WTC11 (cell line): Measurements from ENCODE around the gene SLC35F4. TPM values are rescaled to one million over a fixed set of nuclear protein-coding genes. Genes with fewer than 3 reads are reported as not detected.

Experiments
- ATF1 ChIP-seq: sonication (generic); formaldehyde crosslinking; IDR thresholded peaks from 2 replicates; pipeline ENCODE4 v1.8.1; 2023; ENCODE audit warnings: mild to moderate bottlenecking, moderate library complexity, missing genetic modification reagents
- ATF2 ChIP-seq: sonication (generic); formaldehyde crosslinking; IDR thresholded peaks from 2 replicates; pipeline ENCODE4 v1.8.1; 2022; ENCODE audit warnings: low read depth, missing genetic modification reagents, borderline replicate concordance
- E2F5 ChIP-seq: sonication (generic); formaldehyde crosslinking; IDR thresholded peaks from 2 replicates; pipeline ENCODE4 v1.8.1; 2022; ENCODE audit warnings: mild to moderate bottlenecking, moderate library complexity, missing genetic modification reagents
- EMX1 ChIP-seq: fragments of 250-450 bp; sonication (Bioruptor Pico); IDR thresholded peaks from 2 replicates; pipeline ENCODE4 v1.8.0; 2021; ENCODE audit warnings: mild to moderate bottlenecking
- FOXJ3 ChIP-seq: sonication (generic); formaldehyde crosslinking; IDR thresholded peaks from 2 replicates; pipeline ENCODE4 v1.9.0; 2021; ENCODE audit warnings: missing genetic modification reagents, mild to moderate bottlenecking, borderline replicate concordance
- FOXK1 ChIP-seq: sonication (generic); formaldehyde crosslinking; IDR thresholded peaks from 2 replicates; pipeline ENCODE4 v1.8.0; 2022; ENCODE audit warnings: mild to moderate bottlenecking, moderate library complexity, missing genetic modification reagents
- FOXP1 ChIP-seq: sonication (generic); formaldehyde crosslinking; IDR thresholded peaks from 2 replicates; pipeline ENCODE4 v1.8.0; 2022; ENCODE audit warnings: missing genetic modification reagents, mild to moderate bottlenecking, moderate library complexity, borderline replicate concordance
- GABPB1 ChIP-seq: sonication (generic); formaldehyde crosslinking; IDR thresholded peaks from 2 replicates; pipeline ENCODE4 v1.8.1; 2023; ENCODE audit warnings: mild to moderate bottlenecking, missing genetic modification reagents
- GRHL2 ChIP-seq: fragments of 250-450 bp; sonication (Bioruptor Pico); IDR thresholded peaks from 2 replicates; pipeline ENCODE4 v1.8.0; 2022; ENCODE audit warnings: mild to moderate bottlenecking, moderate library complexity; ENCODE audit not compliant: insufficient replicate concordance, severe bottlenecking
- MXD4 ChIP-seq: fragments of 250-450 bp; sonication (Bioruptor Pico); IDR thresholded peaks from 2 replicates; pipeline ENCODE4 v1.8.0; 2021; ENCODE audit warnings: mild to moderate bottlenecking, moderate library complexity, borderline replicate concordance
- MYBL2 ChIP-seq: sonication (generic); formaldehyde crosslinking; IDR thresholded peaks from 2 replicates; pipeline ENCODE4 v1.8.1; 2023; ENCODE audit warnings: mild to moderate bottlenecking, moderate library complexity, missing genetic modification reagents
- NFATC4 ChIP-seq: fragments of 250-450 bp; sonication (Bioruptor Pico); IDR thresholded peaks from 2 replicates; pipeline ENCODE4 v1.9.0; 2021; ENCODE audit warnings: mild to moderate bottlenecking
- NR1H2 ChIP-seq: sonication (generic); formaldehyde crosslinking; IDR thresholded peaks from 2 replicates; pipeline ENCODE4 v1.9.0; 2021; ENCODE audit warnings: mild to moderate bottlenecking, moderate library complexity, missing genetic modification reagents
- NR3C1 ChIP-seq: sonication (generic); formaldehyde crosslinking; conservative IDR thresholded peaks from 2 replicates; pipeline ENCODE4 v1.8.1; 2023; ENCODE audit warnings: low read depth, mild to moderate bottlenecking, missing genetic modification reagents
- PREB ChIP-seq: sonication (generic); formaldehyde crosslinking; IDR thresholded peaks from 2 replicates; pipeline ENCODE4 v1.8.1; 2022; ENCODE audit warnings: mild to moderate bottlenecking, missing genetic modification reagents, moderate library complexity, borderline replicate concordance
- SMAD4 ChIP-seq: sonication (generic); formaldehyde crosslinking; IDR thresholded peaks from 2 replicates; pipeline ENCODE4 v1.8.0; 2022; ENCODE audit warnings: mild to moderate bottlenecking, missing genetic modification reagents
- STAT6 ChIP-seq: sonication (generic); formaldehyde crosslinking; conservative IDR thresholded peaks from 2 replicates; pipeline ENCODE4 v1.8.1; 2023; ENCODE audit warnings: mild to moderate bottlenecking, low read depth, missing genetic modification reagents, moderate library complexity
- TEAD1 ChIP-seq: sonication (generic); formaldehyde crosslinking; IDR thresholded peaks from 2 replicates; pipeline ENCODE4 v1.8.0; 2022; ENCODE audit warnings: mild to moderate bottlenecking, missing genetic modification reagents
- ZBTB43 ChIP-seq: sonication (generic); formaldehyde crosslinking; IDR thresholded peaks from 2 replicates; pipeline ENCODE4 v1.8.1; 2023; ENCODE audit warnings: mild to moderate bottlenecking, missing genetic modification reagents
- ZMAT4 ChIP-seq: fragments of 250-450 bp; sonication (Bioruptor Pico); IDR thresholded peaks from 2 replicates; pipeline ENCODE4 v1.9.0; 2021; ENCODE audit warnings: mild to moderate bottlenecking
- ZNF219 ChIP-seq: sonication (generic); formaldehyde crosslinking; IDR thresholded peaks from 2 replicates; pipeline ENCODE4 v1.8.0; 2023; ENCODE audit warnings: missing genetic modification reagents, mild to moderate bottlenecking, borderline replicate concordance
- ZNF416 ChIP-seq: fragments of 250-450 bp; sonication (Bioruptor Pico); IDR thresholded peaks from 2 replicates; pipeline ENCODE4 v1.9.0; 2021; ENCODE audit warnings: mild to moderate bottlenecking, inconsistent platforms
- total RNA-seq: library from RNA; stranded (reverse); gene quantifications from 3 replicates; pipeline ENCODE4 v1.2.3, GENCODE V29; 2021
- TF ChIP-seq, protein P1 (sequence below): fragments of 250-450 bp; sonication (Bioruptor Pico); conservative IDR thresholded peaks from 2 replicates; pipeline ENCODE4 v1.9.0; 2021; ENCODE audit warnings: mild to moderate bottlenecking
- TF ChIP-seq, protein P2 (sequence below): sonication (generic); formaldehyde crosslinking; IDR thresholded peaks from 2 replicates; pipeline ENCODE4 v1.8.1; 2023; ENCODE audit warnings: mild to moderate bottlenecking, missing genetic modification reagents, borderline replicate concordance

SLC35F4 gene
- total RNA-seq, 1 experiment from 2014 or later: not detected

DNA sequence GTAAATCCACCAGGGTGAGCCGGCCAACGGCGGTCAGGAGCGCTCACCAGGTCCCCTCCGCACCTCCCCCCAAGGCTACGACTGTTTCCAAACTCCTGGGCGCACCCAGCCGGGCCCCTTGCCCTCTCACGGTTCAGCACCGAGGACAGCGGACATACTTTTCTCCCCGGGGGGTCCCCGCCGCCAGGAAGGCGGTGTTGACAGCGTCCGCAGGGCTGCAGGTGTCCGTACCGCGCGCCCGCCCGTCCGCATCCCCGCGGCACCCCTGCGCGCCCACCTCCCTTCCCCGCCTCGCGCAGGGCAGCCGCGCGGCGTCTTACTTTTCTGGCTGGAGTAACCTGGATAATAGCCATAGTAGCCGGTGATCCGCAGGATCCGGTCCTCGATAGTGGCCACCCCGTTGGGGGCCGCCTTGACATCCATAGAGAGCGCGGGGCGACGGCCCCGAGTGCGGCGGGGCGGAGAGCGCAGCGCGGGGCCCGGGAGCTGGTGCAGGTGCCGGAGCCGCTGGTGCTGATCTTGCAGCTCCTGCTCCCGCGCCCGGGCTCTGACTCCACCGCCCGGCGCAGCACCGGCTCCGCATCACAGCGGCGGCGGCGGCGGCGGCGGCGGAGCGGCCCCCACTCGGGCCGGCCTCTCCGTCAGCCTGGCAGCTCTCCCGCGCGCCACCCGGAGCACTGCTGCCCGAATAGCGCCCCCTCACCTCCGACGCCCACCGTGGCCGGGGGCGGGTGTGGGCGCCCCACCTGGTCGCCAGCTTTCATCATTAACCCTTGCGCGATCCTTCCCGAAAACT lies at the start of gene SLC35F4 (continued):
- no peak for TF ChIP-seq NR3C1
- 0 out of 2 replicates have a peak, but pooled peaks have one; percentile 42 for TF ChIP-seq MYBL2 (CRISPR knock-in tag)
- TF ChIP-seq SMAD4 (CRISPR knock-in tag): peak; percentile 72; the same call in 1 of the 2 replicates
- no peak for TF ChIP-seq FOXJ3 (CRISPR knock-in tag)
- no peak for TF ChIP-seq GRHL2
- no peak for TF ChIP-seq NFATC4
- no peak for TF ChIP-seq ZNF416
- no peak; the same call in 1 of the 2 replicates for TF ChIP-seq ZNF219 (CRISPR knock-in tag)
- no peak for TF ChIP-seq GABPB1 (CRISPR knock-in tag)
- no peak for TF ChIP-seq ZMAT4
- TF ChIP-seq FOXP1 (CRISPR knock-in tag): peak; percentile 84; the same call in 1 of the 2 replicates
- peak; percentile 37; the same call in 1 of the 2 replicates for TF ChIP-seq ATF2 (CRISPR knock-in tag)
- TF ChIP-seq ATF1 (CRISPR knock-in tag): no peak
- TF ChIP-seq TEAD1 (CRISPR knock-in tag): peak; percentile 94
- no peak for TF ChIP-seq PREB
- no peak for TF ChIP-seq STAT6 (CRISPR knock-in tag)
- peak; percentile 92 for TF ChIP-seq FOXK1 (CRISPR knock-in tag)
- peak; percentile 75; the same call in 1 of the 2 replicates for TF ChIP-seq ZBTB43 (CRISPR knock-in tag)
- no peak for TF ChIP-seq MXD4 (CRISPR knock-in tag)
- no peak for TF ChIP-seq EMX1
- peak; percentile 40; the same call in 1 of the 2 replicates for TF ChIP-seq E2F5 (CRISPR knock-in tag)
- TF ChIP-seq, protein P1, sequence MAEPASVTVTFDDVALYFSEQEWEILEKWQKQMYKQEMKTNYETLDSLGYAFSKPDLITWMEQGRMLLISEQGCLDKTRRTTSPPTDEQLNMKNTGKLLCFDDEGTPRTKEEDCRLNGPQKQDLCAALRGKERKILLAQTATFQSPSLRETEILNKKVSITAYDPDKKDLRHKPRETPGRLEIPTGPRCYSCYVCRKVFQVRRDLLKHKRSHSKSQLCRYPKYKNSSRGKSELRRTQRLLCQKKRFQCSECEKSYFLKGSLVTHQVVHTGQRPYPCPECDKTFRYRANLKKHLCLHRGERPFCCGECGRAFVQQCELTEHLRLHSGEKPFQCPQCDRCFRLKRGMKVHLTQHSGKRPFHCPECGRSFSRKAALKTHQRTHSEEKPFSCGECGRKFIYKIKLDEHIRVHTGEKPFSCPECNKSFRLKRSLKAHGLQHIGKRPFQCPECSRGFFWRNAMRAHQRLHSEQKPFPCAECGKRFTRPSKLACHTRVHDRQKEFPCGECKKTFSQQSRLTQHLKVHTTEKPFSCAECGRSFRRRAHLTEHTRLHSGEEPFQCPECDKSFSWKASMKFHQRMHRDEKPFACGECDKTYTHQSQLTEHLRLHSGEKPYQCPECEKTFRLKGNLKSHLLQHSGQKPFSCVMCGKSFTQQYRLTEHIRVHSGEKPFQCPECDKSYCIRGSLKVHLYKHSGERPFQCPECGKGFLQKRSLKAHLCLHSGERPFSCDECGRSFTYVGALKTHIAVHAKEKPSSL (CRISPR knock-in tag): no peak
- no peak for TF ChIP-seq NR1H2 (CRISPR knock-in tag)
- TF ChIP-seq, protein P2, sequence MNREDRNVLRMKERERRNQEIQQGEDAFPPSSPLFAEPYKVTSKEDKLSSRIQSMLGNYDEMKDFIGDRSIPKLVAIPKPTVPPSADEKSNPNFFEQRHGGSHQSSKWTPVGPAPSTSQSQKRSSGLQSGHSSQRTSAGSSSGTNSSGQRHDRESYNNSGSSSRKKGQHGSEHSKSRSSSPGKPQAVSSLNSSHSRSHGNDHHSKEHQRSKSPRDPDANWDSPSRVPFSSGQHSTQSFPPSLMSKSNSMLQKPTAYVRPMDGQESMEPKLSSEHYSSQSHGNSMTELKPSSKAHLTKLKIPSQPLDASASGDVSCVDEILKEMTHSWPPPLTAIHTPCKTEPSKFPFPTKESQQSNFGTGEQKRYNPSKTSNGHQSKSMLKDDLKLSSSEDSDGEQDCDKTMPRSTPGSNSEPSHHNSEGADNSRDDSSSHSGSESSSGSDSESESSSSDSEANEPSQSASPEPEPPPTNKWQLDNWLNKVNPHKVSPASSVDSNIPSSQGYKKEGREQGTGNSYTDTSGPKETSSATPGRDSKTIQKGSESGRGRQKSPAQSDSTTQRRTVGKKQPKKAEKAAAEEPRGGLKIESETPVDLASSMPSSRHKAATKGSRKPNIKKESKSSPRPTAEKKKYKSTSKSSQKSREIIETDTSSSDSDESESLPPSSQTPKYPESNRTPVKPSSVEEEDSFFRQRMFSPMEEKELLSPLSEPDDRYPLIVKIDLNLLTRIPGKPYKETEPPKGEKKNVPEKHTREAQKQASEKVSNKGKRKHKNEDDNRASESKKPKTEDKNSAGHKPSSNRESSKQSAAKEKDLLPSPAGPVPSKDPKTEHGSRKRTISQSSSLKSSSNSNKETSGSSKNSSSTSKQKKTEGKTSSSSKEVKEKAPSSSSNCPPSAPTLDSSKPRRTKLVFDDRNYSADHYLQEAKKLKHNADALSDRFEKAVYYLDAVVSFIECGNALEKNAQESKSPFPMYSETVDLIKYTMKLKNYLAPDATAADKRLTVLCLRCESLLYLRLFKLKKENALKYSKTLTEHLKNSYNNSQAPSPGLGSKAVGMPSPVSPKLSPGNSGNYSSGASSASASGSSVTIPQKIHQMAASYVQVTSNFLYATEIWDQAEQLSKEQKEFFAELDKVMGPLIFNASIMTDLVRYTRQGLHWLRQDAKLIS (CRISPR knock-in tag): no peak
